Adipocyte (in vitro differentiated cells): ENCODE results near the gene IDI2.
"Not testable (repeated sequence)": the region's sequence is repeated elsewhere in the genome, so short reads cannot be mapped to it uniquely, and the experiment has no call there.

ENCODE experiments used
- DNase-seq: peaks from one replicate; pipeline ENCODE4 v3.0.0-alpha.2; 2015; ENCODE audit warnings: low read depth
- H3K27me3 ChIP-seq: replicated peaks from 2 replicates; pipeline ENCODE4 v1.7.0; 2013; ENCODE audit warnings: mild to moderate bottlenecking, low read length, moderate library complexity; ENCODE audit not compliant: control insufficient read depth, insufficient read depth
- H3K36me3 ChIP-seq: 2 replicates; pipeline ENCODE4 v1.7.0; 2013; ENCODE audit warnings: low read length, mild to moderate bottlenecking, moderate library complexity; ENCODE audit not compliant: control insufficient read depth, insufficient read depth, severe bottlenecking
- H3K4me1 ChIP-seq: 2 replicates; pipeline ENCODE4 v1.7.0; 2013; ENCODE audit warnings: mild to moderate bottlenecking, low read length, moderate library complexity; ENCODE audit not compliant: control insufficient read depth, insufficient read depth
- H3K4me3 ChIP-seq: 2 replicates; pipeline ENCODE4 v1.7.0; 2013; ENCODE audit warnings: mild to moderate bottlenecking, low read length, moderate library complexity
- H3K9ac ChIP-seq: 2 replicates; pipeline ENCODE4 v1.7.0; 2013; ENCODE audit warnings: mild to moderate bottlenecking, low read length, moderate library complexity
- H3K9me3 ChIP-seq: 2 replicates; pipeline ENCODE4 v1.7.0; 2013; ENCODE audit warnings: mild to moderate bottlenecking, low read length, moderate library complexity; ENCODE audit not compliant: control insufficient read depth

The IDI2 gene

DNA sequence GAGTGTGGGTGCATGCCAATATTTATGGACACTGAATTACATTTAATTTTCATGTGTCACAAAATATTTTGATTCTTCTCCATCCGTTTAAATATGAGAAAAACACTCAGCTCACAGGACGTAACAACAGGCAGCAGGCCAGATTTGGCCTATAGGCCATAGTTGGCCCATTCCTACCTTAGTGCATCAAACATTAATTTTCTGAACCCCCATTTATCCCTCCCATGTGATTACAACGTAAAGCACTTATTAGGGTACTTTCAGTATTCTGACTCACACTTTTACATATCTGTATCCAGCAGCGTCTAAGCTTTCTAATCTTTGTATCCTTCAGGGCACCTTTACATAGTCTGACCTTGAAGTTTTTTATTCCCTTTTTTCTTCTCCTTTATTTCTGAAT lies 19.3 kb upstream of the IDI2 start:
- no peak for DNase-seq
- Histone ChIP-seq H3K9me3 (no peaks in the 10 kb centered on the region), H3K36me3 (peaks cover 42% of the 10 kb centered on the region), H3K9ac (peak overlapping the region; percentile 34), H3K4me1 (peaks cover 31% of the 10 kb centered on the region), H3K4me3 (peak overlapping the region; percentile 73), H3K27me3 (no peaks in the 10 kb centered on the region)

DNA sequence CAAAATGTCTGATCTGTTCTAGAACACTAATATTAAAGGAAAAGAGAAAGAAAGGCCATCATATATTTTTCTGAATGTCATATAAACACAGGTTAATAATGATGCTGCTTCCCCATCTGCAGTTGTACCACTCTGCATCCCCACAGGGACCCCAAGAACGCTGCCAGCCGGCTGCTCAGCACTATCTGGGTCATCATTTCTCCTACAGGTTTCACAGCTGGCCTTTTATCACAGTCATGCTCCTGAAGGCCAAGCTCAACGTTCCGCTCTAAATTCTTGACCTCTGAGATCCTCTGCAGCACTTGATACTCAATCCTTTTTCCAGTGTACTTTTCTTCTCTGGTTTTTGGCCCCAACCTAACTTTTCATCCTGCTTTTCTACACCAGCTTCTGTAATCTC lies 18.5 kb upstream of the IDI2 start:
- H3K9ac ChIP-seq: peak overlapping the region; percentile 34
- peaks cover 34% of the 10 kb centered on the region for H3K4me1 ChIP-seq
- H3K27me3 ChIP-seq: no peaks in the 10 kb centered on the region
- no peak for DNase-seq
- H3K9me3 ChIP-seq: no peaks in the 10 kb centered on the region
- peak overlapping the region; percentile 73 for H3K4me3 ChIP-seq
- H3K36me3 ChIP-seq: peaks cover 51% of the 10 kb centered on the region

DNA sequence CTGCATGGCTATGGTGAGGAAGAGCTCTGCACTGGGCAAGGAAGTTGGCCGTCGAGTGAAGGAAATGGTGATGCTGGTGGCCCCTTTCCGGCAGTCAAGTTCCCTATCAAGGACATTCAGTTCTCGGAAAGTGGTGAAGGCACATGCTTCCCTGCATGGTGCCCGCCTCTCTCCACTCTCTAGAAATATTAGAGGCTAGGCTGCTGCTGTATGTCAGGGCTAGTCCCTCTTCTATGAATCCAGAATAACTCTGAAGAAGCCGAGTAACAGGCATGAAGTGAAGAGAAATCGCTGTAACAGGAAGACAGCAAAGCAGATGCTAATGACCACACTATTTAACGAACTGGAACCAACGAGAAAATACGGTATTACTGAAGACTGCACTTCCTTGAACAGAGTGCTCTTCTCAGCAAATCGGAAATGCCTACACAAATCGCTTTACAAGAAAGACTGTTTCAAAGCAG lies 17.9 kb upstream of the IDI2 start:
- H3K27me3 ChIP-seq: no peaks in the 10 kb centered on the region
- H3K4me3 ChIP-seq: peak overlapping the region; percentile 73
- DNase-seq: no peak
- H3K36me3 ChIP-seq: peaks cover 54% of the 10 kb centered on the region
- no peaks in the 10 kb centered on the region for H3K9me3 ChIP-seq
- no peak overlapping the region for H3K9ac ChIP-seq
- peaks cover 34% of the 10 kb centered on the region for H3K4me1 ChIP-seq

DNA sequence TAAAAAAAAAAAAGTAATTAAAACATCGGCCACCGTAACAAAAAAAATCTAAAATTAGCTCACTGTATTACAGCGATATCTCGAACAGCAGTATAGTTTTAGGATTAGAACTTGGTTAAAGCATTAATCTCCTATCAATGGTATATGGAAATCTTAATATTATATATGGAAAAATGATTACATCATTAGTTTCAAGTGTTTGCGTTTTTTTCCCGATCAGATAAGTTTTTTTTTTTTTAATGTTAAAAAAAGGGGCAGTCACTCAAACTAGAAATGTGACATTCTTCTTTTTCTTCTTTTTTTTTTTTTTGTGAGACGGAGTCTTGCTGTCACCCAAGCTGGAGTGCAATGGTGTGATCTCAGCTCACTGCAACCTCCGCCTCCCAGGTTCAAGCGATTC lies 15.9 kb upstream of the IDI2 start:
- Histone ChIP-seq H3K4me3 (no peak overlapping the region), H3K36me3 (peaks cover 73% of the 10 kb centered on the region)

GRCh38 chr10:1040133-1040532 lies 14.5 kb upstream of the IDI2 start:
- Histone ChIP-seq H3K36me3 (peaks cover 73% of the 10 kb centered on the region), H3K4me1 (peaks cover 31% of the 10 kb centered on the region), H3K27me3 (no peaks in the 10 kb centered on the region), H3K9me3 (no peaks in the 10 kb centered on the region), H3K4me3 (no peak overlapping the region), H3K9ac (no peak overlapping the region)
- DNase-seq: no peak

More for the DNA sequence above, 15.9 kb upstream of the IDI2 start:
- H3K4me1 ChIP-seq: peaks cover 34% of the 10 kb centered on the region
- H3K9me3 ChIP-seq: no peaks in the 10 kb centered on the region
- no peak overlapping the region for H3K9ac ChIP-seq
- no peaks in the 10 kb centered on the region for H3K27me3 ChIP-seq
- DNase-seq: no peak

- not testable (repeated sequence) for H3K27me3 ChIP-seq, H3K9ac ChIP-seq, DNase-seq, H3K4me3 ChIP-seq, H3K9me3 ChIP-seq
- peaks cover 23% of the 10 kb centered on the region for H3K4me1 ChIP-seq
- H3K36me3 ChIP-seq: peaks cover 68% of the 10 kb centered on the region
Observed at GRCh38 chr10:1038769-1039168, 13.1 kb upstream of the IDI2 start.

DNA sequence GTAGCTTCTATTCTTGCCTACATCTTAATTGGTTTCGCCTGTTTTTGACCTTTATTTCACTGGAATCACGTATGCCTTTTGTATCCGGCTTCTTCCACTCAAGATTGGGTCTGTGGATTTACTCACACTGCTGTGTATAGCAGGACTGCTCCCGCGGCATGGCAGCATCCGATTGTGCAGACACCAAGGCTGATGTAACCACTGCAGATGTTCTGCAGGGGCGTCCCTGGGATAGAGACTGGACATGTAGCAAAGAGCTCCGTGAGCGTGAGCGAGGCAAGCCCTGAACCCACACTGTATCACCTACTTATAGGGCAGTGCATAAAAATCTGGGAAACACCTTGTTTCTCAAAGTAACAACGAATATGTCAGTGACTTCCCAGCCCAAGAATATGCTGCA lies 11.4 kb upstream of the IDI2 start:
- Histone ChIP-seq H3K9me3 (no peaks in the 10 kb centered on the region), H3K4me1 (peaks cover 15% of the 10 kb centered on the region), H3K9ac (no peak overlapping the region), H3K36me3 (peaks cover 52% of the 10 kb centered on the region), H3K4me3 (no peak overlapping the region), H3K27me3 (no peaks in the 10 kb centered on the region)
- DNase-seq: no peak

DNA sequence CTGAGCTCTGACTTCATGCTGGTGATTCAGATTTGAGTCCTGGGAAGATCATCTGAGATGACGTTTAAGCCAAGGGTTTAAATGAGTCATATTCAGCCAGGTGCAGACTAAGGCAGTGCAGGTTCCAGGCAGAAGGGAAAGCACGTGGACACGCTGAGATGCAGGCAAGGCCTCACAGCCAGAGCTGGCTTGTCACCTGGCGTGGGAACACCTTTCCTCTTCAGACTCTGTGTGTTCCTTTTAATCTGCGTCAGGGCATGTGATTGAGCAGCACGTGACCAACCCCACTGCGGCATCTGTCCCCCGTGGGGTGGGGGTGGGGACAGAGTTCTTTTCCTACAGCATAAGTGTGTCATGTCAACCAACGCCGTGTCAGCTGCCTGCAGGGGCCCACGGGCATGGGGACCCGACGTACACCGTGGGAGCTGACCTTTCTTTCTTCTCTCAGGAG lies 10.7 kb upstream of the IDI2 start:
- Histone ChIP-seq H3K4me1 (peaks cover 15% of the 10 kb centered on the region), H3K4me3 (no peak overlapping the region), H3K36me3 (peaks cover 44% of the 10 kb centered on the region), H3K9ac (no peak overlapping the region), H3K9me3 (no peaks in the 10 kb centered on the region), H3K27me3 (no peaks in the 10 kb centered on the region)
- DNase-seq: no peak

DNA sequence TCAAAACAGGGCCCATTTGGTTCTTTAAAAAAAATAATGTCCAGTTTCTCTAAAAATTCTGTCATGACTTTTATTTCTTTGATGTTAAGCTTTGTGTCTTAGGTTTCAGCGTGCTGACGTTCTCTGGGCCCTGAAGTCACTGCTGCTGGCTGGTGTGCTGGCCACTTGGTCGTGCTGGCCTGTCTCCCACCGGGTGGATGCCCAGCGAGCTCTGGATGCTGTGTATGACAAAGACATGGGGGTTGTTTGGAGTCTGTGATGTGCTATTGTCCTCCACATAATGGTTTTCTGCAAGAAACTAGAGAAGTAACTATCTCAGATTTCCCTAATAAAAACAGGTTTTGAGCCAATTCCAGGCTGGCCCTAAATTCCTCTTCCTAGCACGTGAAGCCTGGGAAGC lies 9.5 kb upstream of the IDI2 start:
- H3K27me3 ChIP-seq: no peaks in the 10 kb centered on the region
- no peak overlapping the region for H3K9ac ChIP-seq
- no peak overlapping the region for H3K4me3 ChIP-seq
- H3K36me3 ChIP-seq: peaks cover 33% of the 10 kb centered on the region
- no peak for DNase-seq
- no peaks in the 10 kb centered on the region for H3K9me3 ChIP-seq
- peaks cover 15% of the 10 kb centered on the region for H3K4me1 ChIP-seq

GRCh38 chr10:1034758-1035157 lies 9.1 kb upstream of the IDI2 start:
- no peaks in the 10 kb centered on the region for H3K27me3 ChIP-seq
- H3K9ac ChIP-seq: no peak overlapping the region

GRCh38 chr10:1033601-1034000 lies 7.9 kb upstream of the IDI2 start:
- Histone ChIP-seq H3K4me1 (peaks cover 12% of the 10 kb centered on the region), H3K4me3 (no peak overlapping the region), H3K9me3 (no peaks in the 10 kb centered on the region), H3K9ac (no peak overlapping the region), H3K27me3 (no peaks in the 10 kb centered on the region), H3K36me3 (peaks cover 19% of the 10 kb centered on the region)
- no peak for DNase-seq

More at GRCh38 chr10:1034758-1035157, 9.1 kb upstream of the IDI2 start:
- Histone ChIP-seq H3K4me3 (no peak overlapping the region), H3K36me3 (peaks cover 28% of the 10 kb centered on the region), H3K4me1 (peaks cover 15% of the 10 kb centered on the region), H3K9me3 (no peaks in the 10 kb centered on the region)
- no peak for DNase-seq

GRCh38 chr10:1029838-1030237 lies 4.2 kb upstream of the IDI2 start:
- H3K9me3 ChIP-seq: no peaks in the 10 kb centered on the region
- H3K27me3 ChIP-seq: no peaks in the 10 kb centered on the region
- no peak for DNase-seq
- H3K4me3 ChIP-seq: no peak overlapping the region
- H3K4me1 ChIP-seq: peaks cover 2% of the 10 kb centered on the region
- H3K36me3 ChIP-seq: peaks cover 6% of the 10 kb centered on the region
- no peak overlapping the region for H3K9ac ChIP-seq
